Epithelial cell of proximal tubule (primary cell): ENCODE data around the gene EYA2. TPM values are rescaled to one million over a fixed set of nuclear protein-coding genes. Genes with fewer than 3 reads are reported as not detected.

Source experiments
- DNase-seq: peaks from one replicate; pipeline ENCODE4 v3.0.0-alpha.2; 2011; ENCODE audit warnings: low read depth
- H3K4me3 ChIP-seq: 2 replicates; pipeline ENCODE4 v1.5.1; 2011; ENCODE audit warnings: low read depth, mild to moderate bottlenecking, low read length
- total RNA-seq: library from RNA; depleted of rRNA; stranded (reverse); fragments of >200 nt; gene quantifications from 2 replicates; pipeline ENCODE4 v1.2.3, GENCODE V29; 2015
- TF ChIP-seq, protein P1 (sequence below): conservative IDR thresholded peaks from 2 replicates; pipeline ENCODE4 v1.5.1; 2012; ENCODE audit warnings: low read depth, mild to moderate bottlenecking, low read length

EYA2 gene
- total RNA-seq, 1 donor from 2014 or later, result not detected

DNA sequence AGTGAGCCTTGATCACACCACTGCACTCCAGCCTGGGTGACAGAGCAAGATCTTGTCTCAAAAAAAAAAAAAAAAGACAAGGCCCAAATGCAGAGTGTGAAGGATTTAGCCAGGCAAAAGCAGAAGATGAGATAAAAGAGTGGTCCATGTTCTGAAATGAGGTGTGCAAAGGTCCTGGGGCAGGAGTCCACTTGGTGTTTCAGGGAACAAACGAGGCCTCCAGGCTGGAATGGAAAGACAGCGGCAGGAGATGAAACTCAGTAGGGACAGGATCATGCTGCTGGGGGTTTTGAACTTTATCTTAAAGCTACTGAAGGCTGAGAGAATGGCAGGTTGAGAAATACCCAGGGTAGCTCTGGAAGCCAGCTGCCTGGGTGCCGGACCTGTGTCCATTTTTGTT is 283.6 kb downstream of the EYA2 start:
- DNase-seq, result no peak
- TF ChIP-seq, protein P1, sequence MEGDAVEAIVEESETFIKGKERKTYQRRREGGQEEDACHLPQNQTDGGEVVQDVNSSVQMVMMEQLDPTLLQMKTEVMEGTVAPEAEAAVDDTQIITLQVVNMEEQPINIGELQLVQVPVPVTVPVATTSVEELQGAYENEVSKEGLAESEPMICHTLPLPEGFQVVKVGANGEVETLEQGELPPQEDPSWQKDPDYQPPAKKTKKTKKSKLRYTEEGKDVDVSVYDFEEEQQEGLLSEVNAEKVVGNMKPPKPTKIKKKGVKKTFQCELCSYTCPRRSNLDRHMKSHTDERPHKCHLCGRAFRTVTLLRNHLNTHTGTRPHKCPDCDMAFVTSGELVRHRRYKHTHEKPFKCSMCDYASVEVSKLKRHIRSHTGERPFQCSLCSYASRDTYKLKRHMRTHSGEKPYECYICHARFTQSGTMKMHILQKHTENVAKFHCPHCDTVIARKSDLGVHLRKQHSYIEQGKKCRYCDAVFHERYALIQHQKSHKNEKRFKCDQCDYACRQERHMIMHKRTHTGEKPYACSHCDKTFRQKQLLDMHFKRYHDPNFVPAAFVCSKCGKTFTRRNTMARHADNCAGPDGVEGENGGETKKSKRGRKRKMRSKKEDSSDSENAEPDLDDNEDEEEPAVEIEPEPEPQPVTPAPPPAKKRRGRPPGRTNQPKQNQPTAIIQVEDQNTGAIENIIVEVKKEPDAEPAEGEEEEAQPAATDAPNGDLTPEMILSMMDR, result no peak
- no peak overlapping the region for H3K4me3 ChIP-seq

GRCh38 chr20:47178851-47179250 is 284.2 kb downstream of the EYA2 start:
- H3K4me3 ChIP-seq, result no peak overlapping the region
- no peak for DNase-seq
- TF ChIP-seq, protein P1, result no peak

- no peak for DNase-seq
- TF ChIP-seq, protein P1, result no peak
- no peak overlapping the region for H3K4me3 ChIP-seq
Observed at GRCh38 chr20:47179267-47179666, 284.6 kb downstream of the EYA2 start.

DNA sequence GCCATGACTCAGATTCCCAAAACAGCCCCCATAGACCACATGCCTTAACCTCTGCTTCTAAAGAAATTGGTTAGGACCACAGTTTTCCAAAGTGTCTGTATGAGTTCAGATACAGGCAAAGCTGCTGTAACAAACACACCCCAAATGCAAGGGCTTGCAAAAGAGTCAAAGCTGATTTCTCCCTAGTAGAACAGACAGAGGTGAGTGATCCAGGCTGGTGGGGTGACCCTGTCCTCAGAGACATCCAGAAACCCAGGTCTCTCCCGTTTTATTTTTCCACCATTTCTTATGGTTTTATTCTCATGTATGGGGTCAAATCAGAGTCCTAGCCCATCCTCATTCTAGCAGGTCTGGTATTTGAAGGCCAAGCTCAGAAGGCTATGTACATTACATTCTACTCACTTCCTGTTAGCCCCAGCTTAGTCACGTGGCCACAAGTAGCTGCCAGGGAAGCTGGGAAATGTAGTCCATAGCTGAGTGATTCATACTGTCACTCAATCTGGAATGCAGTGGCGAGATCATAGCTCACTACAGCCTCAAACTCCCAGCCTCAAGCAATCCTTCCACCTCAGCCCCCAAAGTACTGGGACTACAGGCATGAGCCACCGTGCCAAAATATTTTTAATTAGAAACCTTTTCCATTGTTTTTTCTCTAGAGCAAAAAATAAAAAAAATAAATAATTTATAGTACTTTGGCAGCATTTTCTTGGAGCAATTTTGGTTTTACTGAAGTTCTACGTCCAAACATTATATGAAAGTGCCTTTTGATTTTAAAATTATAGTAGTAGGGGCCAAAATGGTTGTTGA is 286.6 kb downstream of the EYA2 start:
- no peak overlapping the region for H3K4me3 ChIP-seq
- TF ChIP-seq, protein P1, result no peak
- DNase-seq, result no peak

GRCh38 chr20:47183367-47183766 is 288.7 kb downstream of the EYA2 start:
- TF ChIP-seq, protein P1, result no peak
- DNase-seq, result no peak
- no peak overlapping the region for H3K4me3 ChIP-seq

DNA sequence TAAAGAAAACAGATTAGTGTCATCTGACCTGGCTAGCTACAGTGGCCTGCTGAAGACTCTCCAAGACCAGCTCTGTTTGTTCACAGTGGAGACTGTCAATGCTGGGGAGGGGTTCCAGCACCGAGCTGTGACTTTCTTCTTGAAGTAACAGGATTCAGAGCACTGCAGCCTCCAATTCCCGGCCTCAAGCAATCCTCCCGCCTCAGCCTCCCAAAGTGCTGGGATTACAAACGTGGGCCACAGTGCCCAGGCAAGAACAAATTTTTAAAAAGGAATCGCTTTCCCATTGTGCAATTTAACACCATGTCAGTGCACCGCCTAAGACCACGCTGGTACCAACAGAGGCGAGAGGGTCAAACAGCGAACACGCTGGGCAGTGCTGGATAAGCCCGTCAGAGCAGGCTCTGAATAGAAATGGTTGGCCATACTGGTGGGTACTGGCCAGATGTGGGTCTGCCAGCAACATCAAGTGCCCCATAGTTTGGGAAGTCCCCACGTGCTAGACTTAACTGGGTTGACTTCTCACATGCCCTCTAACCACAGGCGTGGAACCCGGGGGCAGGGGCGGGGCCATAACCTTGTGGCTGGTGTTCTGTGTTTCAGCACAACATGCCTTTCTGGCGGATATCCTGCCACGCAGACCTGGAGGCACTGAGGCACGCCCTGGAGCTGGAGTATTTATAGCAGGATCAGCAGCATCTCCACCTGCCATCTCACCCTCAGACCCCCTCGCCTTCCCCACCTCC is 293.0 kb downstream of the EYA2 start:
- TF ChIP-seq, protein P1, result no peak
- DNase-seq, result no peak

More for the DNA sequence above, 293.0 kb downstream of the EYA2 start:
- H3K4me3 ChIP-seq, result no peak overlapping the region
